Endodermal cell (in vitro differentiated cells): Measurements from ENCODE around the gene UROD. TPM values are rescaled to one million over a fixed set of nuclear protein-coding genes. Genes with fewer than 3 reads are reported as not detected.

Experiments used
- DNase-seq: peaks from one replicate; pipeline ENCODE4 v3.0.0-alpha.2; 2017
- H3K27ac ChIP-seq: 2 replicates; pipeline ENCODE4 v1.5.1; 2013; ENCODE audit warnings: mild to moderate bottlenecking, low read depth, low read length, moderate library complexity
- H3K27me3 ChIP-seq: 2 replicates; pipeline ENCODE4 v1.6.1; 2013; ENCODE audit warnings: mild to moderate bottlenecking, low read length, moderate library complexity; ENCODE audit not compliant: insufficient read depth, control insufficient read depth, poor library complexity, severe bottlenecking
- H3K36me3 ChIP-seq: 2 replicates; pipeline ENCODE4 v1.7.0; 2013; ENCODE audit warnings: mild to moderate bottlenecking, low read length, moderate library complexity; ENCODE audit not compliant: control insufficient read depth, insufficient read depth
- H3K4me1 ChIP-seq: one replicate; pipeline ENCODE4 v1.7.0; 2013; ENCODE audit warnings: low read length; ENCODE audit not compliant: control insufficient read depth, insufficient read depth
- H3K4me3 ChIP-seq: 2 replicates; pipeline ENCODE4 v1.5.1; 2013; ENCODE audit warnings: mild to moderate bottlenecking, low read length, moderate library complexity
- H3K9ac ChIP-seq: 2 replicates; pipeline ENCODE4 v1.6.1; 2013; ENCODE audit warnings: mild to moderate bottlenecking, low read length, moderate library complexity; ENCODE audit not compliant: poor library complexity, severe bottlenecking; ENCODE audit errors: extremely low read depth
- H3K9me3 ChIP-seq: 2 replicates; pipeline ENCODE4 v1.6.1; 2013; ENCODE audit warnings: mild to moderate bottlenecking, low read length, moderate library complexity; ENCODE audit not compliant: control insufficient read depth
- H3K27ac Mint-ChIP-seq: 2 replicates; pipeline ENCODE4 v1.8.0; 2020; ENCODE audit warnings: mixed read lengths
- H3K27me3 Mint-ChIP-seq: 2 replicates; pipeline ENCODE4 v1.8.0; 2021; ENCODE audit warnings: mild to moderate bottlenecking, mixed read lengths; ENCODE audit not compliant: insufficient read depth
- H3K36me3 Mint-ChIP-seq: 2 replicates; pipeline ENCODE4 v1.8.0; 2020; ENCODE audit warnings: low read depth, mixed read lengths
- H3K4me1 Mint-ChIP-seq: 2 replicates; pipeline ENCODE4 v1.8.0; 2020; ENCODE audit warnings: mixed read lengths
- H3K4me3 Mint-ChIP-seq: 2 replicates; pipeline ENCODE4 v1.8.0; 2020; ENCODE audit warnings: mild to moderate bottlenecking, moderate library complexity, mixed read lengths
- H3K9me3 Mint-ChIP-seq: 2 replicates; pipeline ENCODE4 v1.8.0; 2020; ENCODE audit warnings: mild to moderate bottlenecking, mixed read lengths
- CTCF ChIP-seq: fragments of 200-600 bp; sonication (generic); conservative IDR thresholded peaks from 2 replicates; pipeline ENCODE4 v1.5.0; 2021; ENCODE audit warnings: antibody characterized with exemption, mild to moderate bottlenecking
- WGBS, 2 experiments: methylation state at CpG; one replicate each; pipeline versions ENCODE4 v1.1.5 to v1.1.7; 2013; ENCODE audit warnings: missing lambda C conversion rate in 2 of 2, mixed read lengths in 1 of 2; ENCODE audit not compliant: insufficient coverage in 1 of 2, insufficient read length in 1 of 2; 5-methylcytosine and 5-hydroxymethylcytosine counted together
- long read RNA-seq, 4 experiments: library from polyadenylated mRNA in 2 of 4; library from RNA in 1 of 4; library from capped mRNA in 1 of 4; stranded (forward) in 3 of 4; unstranded in 1 of 4; transcript quantifications; one replicate each; pipeline ENCODE4 v2.0.0, GENCODE V29; 2020 to 2021; ENCODE audit warnings: inconsistent platforms in 1 of 4
- polyA plus RNA-seq, 2 experiments: library from polyadenylated mRNA; stranded (reverse); fragments of 50-300 nt; gene quantifications; one replicate each; pipeline ENCODE4 v1.2.3, GENCODE V29; 2013
- total RNA-seq, 2 donors: library from RNA; stranded (reverse); fragmentation: NEBNext Ultra II Directional in 1 of 2; extraction: Animal tissue kit (Norgen Biotek cat#: 25700) in 1 of 2; gene quantifications; 2 replicates in 1 of 2; 3 replicates in 1 of 2; pipeline ENCODE4 v1.2.1, GENCODE V29; 2021

The UROD gene
- 100 to 1,000 TPM in 1 of 2 donors, 10 to 100 TPM in 1; 86.8 to 107 TPM for total RNA-seq
- 58.4 TPM for polyA plus RNA-seq (2013, experiment 1 of 2)
- polyA plus RNA-seq (2013, experiment 2 of 2) = 55.5 TPM
- long read RNA-seq, experiment 1, transcript UROD-201 (10 exons, 1,300 nt) = major isoform, 32 of 79 reads
- long read RNA-seq, experiment 1, partial matches to known transcripts = 24 of 79 reads
- long read RNA-seq, experiment 1, other reads (novel, unspliced or antisense) = 20 of 79 reads
- long read RNA-seq, experiment 2, transcript UROD-201 (10 exons, 1,300 nt) = major isoform, 138 of 189 reads
- long read RNA-seq, experiment 2, partial matches to known transcripts = 7 of 189 reads
- long read RNA-seq, experiment 2, other reads (novel, unspliced or antisense) = 42 of 189 reads
- long read RNA-seq, experiment 3, transcript UROD-201 (10 exons, 1,300 nt) = major isoform, 226 of 313 reads
- long read RNA-seq, experiment 3, partial matches to known transcripts = 19 of 313 reads
- long read RNA-seq, experiment 3, other reads (novel, unspliced or antisense) = 63 of 313 reads
- long read RNA-seq, experiment 4, transcript UROD-201 (10 exons, 1,300 nt) = major isoform, 210 of 297 reads
- long read RNA-seq, experiment 4, partial matches to known transcripts = 15 of 297 reads
- long read RNA-seq, experiment 4, other reads (novel, unspliced or antisense) = 69 of 297 reads

GRCh38 chr1:45011837-45012638 is at the start of gene UROD:
TSS of gene UROD (plus strand) at chr1:45012254. CDS start at chr1:45012266, 12 bp downstream.
- Histone ChIP-seq H3K9ac (peak within 1 kb of the TSS; percentile 84), H3K9me3 (no peaks in the 10 kb centered on the region), H3K4me3 (peak within 1 kb of the TSS; percentile 93), H3K4me1 (peaks cover 10% of the 10 kb centered on the region), H3K27me3 (no peaks in the 10 kb centered on the region), H3K27ac (peak within 1 kb of the TSS; percentile 76), H3K36me3 (peaks cover 53% of the 10 kb centered on the region)
- Mint-ChIP-seq H3K4me3 (peak within 1 kb of the TSS; percentile 56), H3K27ac (peak within 1 kb of the TSS; percentile 59), H3K4me1 (peaks cover 22% of the 10 kb centered on the region), H3K27me3 (no peaks in the 10 kb centered on the region), H3K36me3 (peaks cover 41% of the 10 kb centered on the region), H3K9me3 (no peaks in the 10 kb centered on the region)
- peak; percentile 97 for DNase-seq
- TF ChIP-seq CTCF = no peak
- WGBS, 2 experiments = 4 to 5% methylated on average over 13 to 21 of the region's 21 CpGs

DNA sequence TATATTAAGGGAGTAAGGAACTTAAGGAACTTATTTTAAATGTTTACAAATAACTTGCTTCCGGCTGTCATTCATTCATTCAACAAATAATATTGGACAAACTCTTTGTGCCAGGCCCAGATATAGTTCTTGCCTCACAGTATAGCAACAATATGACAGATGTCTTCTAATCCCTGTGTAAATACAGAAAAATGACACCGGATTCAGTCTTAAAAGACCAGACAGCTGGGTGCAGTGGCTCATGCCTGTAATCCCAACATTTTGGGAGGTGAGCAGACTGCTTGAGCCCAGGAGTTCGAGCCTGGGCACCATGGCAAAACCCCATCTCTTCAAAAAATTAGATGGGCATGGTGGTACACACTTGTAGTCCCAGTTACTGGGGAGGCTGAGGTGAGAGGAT is 49.3 kb upstream of the UROD start:
- no peak for TF ChIP-seq CTCF
- H3K9ac ChIP-seq = no peak overlapping the region
- no peak overlapping the region for H3K4me3 Mint-ChIP-seq
- peaks cover 8% of the 10 kb centered on the region for H3K36me3 Mint-ChIP-seq
- H3K4me1 ChIP-seq = no peaks in the 10 kb centered on the region
- H3K27ac Mint-ChIP-seq = no peak overlapping the region
- H3K9me3 Mint-ChIP-seq = no peaks in the 10 kb centered on the region
- H3K27ac ChIP-seq = no peak overlapping the region
- H3K36me3 ChIP-seq = no peaks in the 10 kb centered on the region
- H3K27me3 ChIP-seq = no peaks in the 10 kb centered on the region
- H3K9me3 ChIP-seq = no peaks in the 10 kb centered on the region
- WGBS, 2 experiments = 93 to 96% methylated on average over 3 of the region's 3 CpGs
- no peaks in the 10 kb centered on the region for H3K27me3 Mint-ChIP-seq
- no peak for DNase-seq
- H3K4me1 Mint-ChIP-seq = no peaks in the 10 kb centered on the region
- no peak overlapping the region for H3K4me3 ChIP-seq

- Mint-ChIP-seq H3K4me3 (no peak overlapping the region), H3K36me3 (peaks cover 10% of the 10 kb centered on the region)
- WGBS, 2 experiments = 100% methylated on average over 1 of the region's 1 CpG; no CpG with 5 or more reads in 1 of the 2 experiments
These were observed 47.7 kb upstream of the UROD start for GRCh38 chr1:44964396-44964795.

More at GRCh38 chr1:44964396-44964795, 47.7 kb upstream of the UROD start:
- Mint-ChIP-seq H3K4me1 (no peaks in the 10 kb centered on the region), H3K27me3 (no peaks in the 10 kb centered on the region), H3K9me3 (no peaks in the 10 kb centered on the region), H3K27ac (no peak overlapping the region)
- Histone ChIP-seq H3K4me1 (no peaks in the 10 kb centered on the region), H3K9ac (no peak overlapping the region), H3K9me3 (no peaks in the 10 kb centered on the region), H3K27me3 (no peaks in the 10 kb centered on the region), H3K4me3 (no peak overlapping the region), H3K36me3 (no peaks in the 10 kb centered on the region), H3K27ac (no peak overlapping the region)
- no peak for TF ChIP-seq CTCF
- DNase-seq = no peak
